K562 (cell line): ENCODE results near the gene ZFPM1. TPM values are rescaled to one million over a fixed set of nuclear protein-coding genes. Genes with fewer than 3 reads are reported as not detected.

Experiments used
- ATAC-seq: fragments of 200-7000 bp; cut with Tn5 transposase; 3 replicates; pipeline ENCODE4 v1.9.1; 2020; ENCODE audit warnings: moderate library complexity
- BruUV-seq: library from RNA; stranded (reverse); fragments of 400-500 nt; replicated peaks from 2 replicates; lab custom pipeline; 2021; lab: Mats Ljungman, UMichigan
- CTCF ChIA-PET: fragments of 300-600 bp; formaldehyde crosslinking; extraction: SDS; loops from one replicate; lab custom pipeline; 2021; ENCODE audit warnings: low intra/inter-chr PET ratio; lab: Yijun Ruan, JAX
- POLR2A ChIA-PET: fragments of 300-600, 350-650 bp; sonication (Branson Sonifier 250); formaldehyde crosslinking; extraction: SDS; loops from one replicate; lab custom pipeline; 2021; ENCODE audit warnings: antibody characterized with exemption, inconsistent platforms; lab: Yijun Ruan, JAX
- DNase-seq, 4 experiments: peaks; one replicate each; pipeline versions ENCODE4 v3.0.0 to v3.0.0-alpha.2; 2011 to 2018; ENCODE audit warnings: low spot score in 3 of 4, mixed read lengths in 3 of 4; ENCODE audit errors: extremely low read depth in 1 of 4
- FAIRE-seq: peaks from 2 replicates; lab custom pipeline; 2011; peaks lifted over from hg19 to GRCh38; lab: Jason Lieb, UNC
- H2AFZ ChIP-seq: 2 replicates; pipeline ENCODE4 v1.6.0; 2011; ENCODE audit warnings: low read depth, low read length, control low read depth, inconsistent platforms
- H3K27ac ChIP-seq: fragments of 200-600 bp; 3 replicates; pipeline ENCODE4 v1.8.0; 2011; ENCODE audit warnings: low read depth, mild to moderate bottlenecking, control low read depth, inconsistent platforms, low read length, moderate library complexity, mixed read lengths; ENCODE audit errors: extremely low read depth
- H3K27me3 ChIP-seq, 2 experiments: fragments of 300-600 bp in 1 of 2; 2 replicates in 1 of 2; 3 replicates in 1 of 2; pipeline versions ENCODE4 v1.6.0 to v1.8.0; 2011; ENCODE audit warnings: inconsistent platforms in 2 of 2, low read length in 2 of 2, mild to moderate bottlenecking in 1 of 2, mixed read lengths in 1 of 2, moderate library complexity in 1 of 2; ENCODE audit not compliant: control insufficient read depth in 2 of 2, insufficient read depth in 2 of 2
- H3K36me3 ChIP-seq: fragments of 300-600 bp; 3 replicates; pipeline ENCODE4 v1.8.0; 2011; ENCODE audit warnings: mild to moderate bottlenecking, low read length, inconsistent platforms; ENCODE audit not compliant: control insufficient read depth, insufficient read depth
- H3K4me1 ChIP-seq, 2 experiments: fragments of 200-600 bp in 1 of 2; replicated peaks in 1 of 2; 2 replicates in 1 of 2; 3 replicates in 1 of 2; pipeline versions ENCODE4 v1.5.1 to v1.8.0; 2011; ENCODE audit warnings: inconsistent platforms in 2 of 2, low read length in 2 of 2, mild to moderate bottlenecking in 1 of 2, mixed read lengths in 1 of 2, moderate library complexity in 1 of 2; ENCODE audit not compliant: control insufficient read depth in 2 of 2, insufficient read depth in 2 of 2
- H3K4me2 ChIP-seq: 2 replicates; pipeline ENCODE4 v1.6.1; 2011; ENCODE audit warnings: low read length, control low read depth, inconsistent platforms, mixed read lengths; ENCODE audit not compliant: insufficient read depth
- H3K4me3 ChIP-seq: fragments of 200-600 bp; sonication (generic), shearing (Covaris generic); 2 replicates; pipeline ENCODE4 v1.5.1; 2016; ENCODE audit warnings: control low read depth, inconsistent platforms
- H3K79me2 ChIP-seq: fragments of 200-600 bp; 3 replicates; pipeline ENCODE4 v1.8.0; 2011; ENCODE audit warnings: low read length, inconsistent platforms; ENCODE audit not compliant: control insufficient read depth, insufficient read depth
- H3K9ac ChIP-seq, 2 experiments: 2 replicates each; pipeline versions ENCODE4 v1.6.0 to v1.6.1; 2011; ENCODE audit warnings: low read depth in 2 of 2, low read length in 2 of 2, control low read depth in 1 of 2, inconsistent platforms in 1 of 2, mild to moderate bottlenecking in 1 of 2, mixed read lengths in 1 of 2; ENCODE audit not compliant: insufficient read depth in 1 of 2
- H3K9me1 ChIP-seq: one replicate; pipeline ENCODE4 v1.6.0; 2011; ENCODE audit warnings: inconsistent platforms, mild to moderate bottlenecking, low read length, moderate library complexity; ENCODE audit not compliant: control insufficient read depth, insufficient read depth
- H3K9me3 ChIP-seq: replicated peaks from 2 replicates; pipeline ENCODE4 v1.5.1; 2011; ENCODE audit warnings: low read depth, low read length, inconsistent platforms; ENCODE audit not compliant: control insufficient read depth, insufficient read depth
- H4K20me1 ChIP-seq: replicated peaks from 2 replicates; pipeline ENCODE4 v1.6.1; 2011; ENCODE audit warnings: low read length, inconsistent platforms, mixed read lengths; ENCODE audit not compliant: control insufficient read depth, insufficient read depth
- ARID4B ChIP-seq: sonication (generic); formaldehyde crosslinking; IDR thresholded peaks from 2 replicates; pipeline ENCODE4 v1.8.0; 2022; ENCODE audit warnings: mild to moderate bottlenecking, missing genetic modification reagents
- BCOR ChIP-seq: fragments of 450-650 bp; IDR thresholded peaks from 2 replicates; pipeline ENCODE4 v1.6.1; 2016
- KDM1A ChIP-seq, 2 experiments: fragments of 450-650 bp; IDR thresholded peaks; 2 replicates each; pipeline ENCODE4 v1.6.1; 2016; ENCODE audit warnings: mild to moderate bottlenecking in 2 of 2
- NCOA4 ChIP-seq: fragments of 450-650 bp; IDR thresholded peaks from 2 replicates; pipeline ENCODE4 v1.6.1; 2018; ENCODE audit warnings: mild to moderate bottlenecking; ENCODE audit not compliant: partially characterized antibody
- SP1 ChIP-seq: sonication (generic); formaldehyde crosslinking; IDR thresholded peaks from 2 replicates; pipeline ENCODE4 v1.8.1; 2022; ENCODE audit warnings: mild to moderate bottlenecking, missing genetic modification reagents
- SREBF1 ChIP-seq: fragments of 150-350 bp; IDR thresholded peaks from 2 replicates; pipeline ENCODE4 v1.6.1; 2014; ENCODE audit warnings: antibody characterized with exemption, low read depth, low read length, borderline replicate concordance
- STAG1 ChIP-seq: sonication (generic); formaldehyde crosslinking; IDR thresholded peaks from 2 replicates; pipeline ENCODE4 v1.5.0; 2020; ENCODE audit warnings: missing genetic modification reagents, borderline replicate concordance
- ZFX ChIP-seq: sonication (generic); formaldehyde crosslinking; IDR thresholded peaks from 2 replicates; pipeline ENCODE4 v1.8.0; 2022; ENCODE audit warnings: mild to moderate bottlenecking, missing genetic modification reagents, moderate library complexity
- ZKSCAN8 ChIP-seq: fragments of 200-800 bp; sonication (Bioruptor generic); IDR thresholded peaks from 2 replicates; pipeline ENCODE4 v1.6.1; 2016; ENCODE audit warnings: missing genetic modification characterization, missing compliant biosample characterization
- ZNF263 ChIP-seq: sonication (generic); formaldehyde crosslinking; IDR thresholded peaks from 2 replicates; pipeline ENCODE4 v1.8.0; 2022; ENCODE audit warnings: mild to moderate bottlenecking, missing genetic modification reagents, borderline replicate concordance
- ZNF280A ChIP-seq: fragments of 450-650 bp; IDR thresholded peaks from 2 replicates; pipeline ENCODE4 v1.6.1; 2018; ENCODE audit warnings: mild to moderate bottlenecking, low read depth; ENCODE audit not compliant: partially characterized antibody
- WGBS: fragments of 100-300 bp; shearing (Covaris generic); methylation state at CpG from one replicate; pipeline ENCODE4 v1.1.6; 2016; ENCODE audit warnings: low coverage, mixed read lengths; ENCODE audit not compliant: insufficient coverage; ENCODE audit errors: missing lambda C conversion rate; 5-methylcytosine and 5-hydroxymethylcytosine counted together
- in situ Hi-C: fragments of 300-500 bp; cut with MboI; formaldehyde crosslinking; loops from 4 replicates; pipeline ENCODE4 v1.15.0; 2018; ENCODE audit warnings: inconsistent platforms, mixed read lengths
- intact Hi-C: fragments of 100-400 bp; cut with micrococcal nuclease; formaldehyde crosslinking; loops from 2 replicates; pipeline ENCODE4 v1.14.2; 2022
- polyA plus RNA-seq, 8 experiments: library from polyadenylated mRNA; depleted of rRNA in 4 of 8; stranded (reverse) in 5 of 8; unstranded in 3 of 8; fragments of >200 nt; fragmentation: Nextera tagmentation in 2 of 8; fragmentation: Illumina TruSeq in 1 of 8; extraction: Ambion mirVana in 2 of 8; extraction: Trizol in 1 of 8; gene quantifications; 2 replicates each; pipeline versions ENCODE4 v1.2.1 to v1.2.3, GENCODE V29; 2011 to 2014; ENCODE audit warnings: inconsistent platforms in 1 of 8, missing spikeins in 1 of 8
- total RNA-seq, 7 experiments: library from RNA; depleted of rRNA in 6 of 7; stranded (reverse); fragments of >200 nt in 6 of 7; fragmentation: Illumina TruSeq in 2 of 7; extraction: Trizol in 2 of 7; gene quantifications; 2 replicates each; pipeline versions ENCODE4 v1.2.1 to v1.2.3, GENCODE V29; 2011 to 2021; ENCODE audit warnings: low replicate concordance in 1 of 7
- TF ChIP-seq, protein P1 (sequence below): sonication (generic); formaldehyde crosslinking; IDR thresholded peaks from 2 replicates; pipeline ENCODE4 v1.8.0; 2022; ENCODE audit warnings: missing genetic modification reagents, mild to moderate bottlenecking, moderate library complexity, borderline replicate concordance

ZFPM1 gene
- total and polyA plus RNA-seq, 9 of the 15 experiments (the other 6 are each of a cell fraction or from before 2014, with no cell fraction given) = 0.03 to 35.9 (median 1.4) TPM

GRCh38 chr16:88460496-88461330 is 7.6 kb downstream of the ZFPM1 start:
- in situ Hi-C loops (no loop called here), intact Hi-C loops (no loop called here)
- peaks cover 89 to 99% of the 10 kb centered on the region in 2 experiments for H3K4me1 ChIP-seq
- DNase-seq = peak; percentile 52 to 86 (median 62)
- peaks cover 86% of the 10 kb centered on the region for H4K20me1 ChIP-seq
- no peak overlapping the region for H2AFZ ChIP-seq
- peak overlapping the region; percentile 15; the same call in 1 of the 2 replicates for H3K4me3 ChIP-seq
- H3K9me1 ChIP-seq = peaks cover 11% of the 10 kb centered on the region
- H3K4me2 ChIP-seq = peak overlapping the region; percentile 79
- no peaks in the 10 kb centered on the region for H3K27me3 ChIP-seq
- FAIRE-seq = no peak
- H3K27ac ChIP-seq = peak overlapping the region; percentile 67
- peak overlapping the region in 1 of 2 experiments; percentile 85; a peak in 2 of 4 replicates for H3K9ac ChIP-seq
- ChIA-PET POLR2A (interaction anchor here (0.7 to 1.1 kb wide), 2 partner anchors 25 to 88 kb away, joined by 3 read pairs; no protein-coding TSS in a partner anchor), CTCF (no interaction called here)
- 35% methylated on average over 11 of the region's 32 CpGs for WGBS
- H3K9me3 ChIP-seq = no peaks in the 10 kb centered on the region
- BruUV-seq = no TSS peak
- H3K79me2 ChIP-seq = peaks cover 98% of the 10 kb centered on the region
- peak; percentile 33 for ATAC-seq
- H3K36me3 ChIP-seq = peaks cover 57% of the 10 kb centered on the region; the same call in 2 of the 3 replicates
- TF ChIP-seq KDM1A (IDR thresholded peaks at IDR 0.05) (peak in 1 of 2 experiments; percentile 23; a peak in 1 of 4 replicates), BCOR (0 out of 2 replicates have a peak, but pooled peaks have one; percentile 22), SP1 (CRISPR knock-in tag) (peak; percentile 58; the same call in 1 of the 2 replicates), STAG1 (CRISPR knock-in tag) (0 out of 2 replicates have a peak, but pooled peaks have one; percentile 20), ZNF280A (no peak), NCOA4 (no peak), ARID4B (CRISPR knock-in tag) (0 out of 2 replicates have a peak, but pooled peaks have one; percentile 44), SREBF1 (no peak), ZFX (CRISPR knock-in tag) (peak; percentile 39; the same call in 1 of the 2 replicates), ZNF263 (peak; percentile 63), ZKSCAN8 (CRISPR knock-in tag) (peak; percentile 96)
- TF ChIP-seq, protein P1, sequence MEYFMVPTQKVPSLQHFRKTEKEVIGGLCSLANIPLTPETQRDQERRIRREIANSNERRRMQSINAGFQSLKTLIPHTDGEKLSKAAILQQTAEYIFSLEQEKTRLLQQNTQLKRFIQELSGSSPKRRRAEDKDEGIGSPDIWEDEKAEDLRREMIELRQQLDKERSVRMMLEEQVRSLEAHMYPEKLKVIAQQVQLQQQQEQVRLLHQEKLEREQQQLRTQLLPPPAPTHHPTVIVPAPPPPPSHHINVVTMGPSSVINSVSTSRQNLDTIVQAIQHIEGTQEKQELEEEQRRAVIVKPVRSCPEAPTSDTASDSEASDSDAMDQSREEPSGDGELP (CRISPR knock-in tag) = peak; percentile 91
